Stomach (tissue), 4 donors: ENCODE results near the gene PLPP2.

ENCODE experiments used
- CTCF ChIP-seq, 7 experiments: fragments of 450-650 bp in 4 of 7; fragments of 200-600 bp in 3 of 7; sonication (generic) in 3 of 7; IDR thresholded peaks; one replicate each; pipeline ENCODE4 v1.5.1; 2016 to 2019; ENCODE audit warnings: antibody characterized with exemption in 7 of 7, control low read depth in 2 of 7, mild to moderate bottlenecking in 1 of 7
- POLR2A ChIP-seq, 4 donors: fragments of 450-650 bp; IDR thresholded peaks; one replicate each; pipeline ENCODE4 v1.6.1; 2016; ENCODE audit warnings: antibody characterized with exemption in 4 of 4, control low read depth in 2 of 4, mild to moderate bottlenecking in 1 of 4, moderate library complexity in 1 of 4

GRCh38 chr19:288911-289310, 2.3 kb downstream of the PLPP2 start:
- TF ChIP-seq CTCF (IDR thresholded peaks at IDR 0.05): no peak
- TF ChIP-seq POLR2A (IDR thresholded peaks at IDR 0.05): no peak
